Measurements from ENCODE around the gene C1RL. TPM values are rescaled to one million over a fixed set of nuclear protein-coding genes. Genes with fewer than 3 reads are reported as not detected.
A peak's percentile ranks its signal among the peaks of the same experiment; 100 is the strongest.

C1RL gene
- total and polyA plus RNA-seq, 7 donors, result 2.7 to 17.0 (median 14.6) TPM

- ATAC-seq, result no peak
- Histone ChIP-seq H3K9me3 (no peaks in the 10 kb centered on the region), H3K27me3 (ENCODE audit: insufficient read depth in 3 of 3, low read length in 2 of 3) (peaks cover 0 to 18% (median 2%) of the 10 kb centered on the region in 3 donors), H3K4me1 (peaks cover 3% of the 10 kb centered on the region), H3K36me3 (ENCODE audit: insufficient read depth in 1 of 2, low read depth in 1 of 2) (no peaks in the 10 kb centered on the region), H3K4me3 (no peak overlapping the region), H3K27ac (no peak overlapping the region)
- WGBS, 3 donors, result 77 to 82% (median 80%) methylated on average over 12 of the region's 12 CpGs
- no peak for DNase-seq
- no peak for TF ChIP-seq CTCF (IDR thresholded peaks at IDR 0.05)
- intact Hi-C loops (cut with DNase I), result no loop called here
Measured at GRCh38 chr12:7134396-7135166, 25.6 kb upstream of the C1RL start.

GRCh38 chr12:7131502-7131866, 22.5 kb upstream of the C1RL start:
- Histone ChIP-seq H3K9me3 (no peaks in the 10 kb centered on the region), H3K4me3 (no peak overlapping the region), H3K27ac (no peak overlapping the region), H3K27me3 (ENCODE audit: insufficient read depth in 3 of 3, low read length in 2 of 3) (peaks cover 0 to 31% (median 5%) of the 10 kb centered on the region in 3 donors), H3K36me3 (ENCODE audit: insufficient read depth in 1 of 2, low read depth in 1 of 2) (no peaks in the 10 kb centered on the region), H3K4me1 (peaks cover 8% of the 10 kb centered on the region)
- TF ChIP-seq CTCF (IDR thresholded peaks at IDR 0.05), result no peak
- ATAC-seq (no peak), DNase-seq (no peak)
- intact Hi-C loops (cut with DNase I), result no loop called here
- WGBS, 3 donors, result 38 to 65% (median 54%) methylated on average over 7 of the region's 7 CpGs

GRCh38 chr12:7130701-7131501, 21.9 kb upstream of the C1RL start:
- H3K27ac ChIP-seq, result no peak overlapping the region
- peak in 1 of 2 donors; percentile 33 for DNase-seq
- intact Hi-C loops (cut with DNase I), result no loop called here
- 6 to 7% (median 6%) methylated on average over 32 of the region's 32 CpGs for WGBS, 3 donors
- no peaks in the 10 kb centered on the region for H3K9me3 ChIP-seq
- TF ChIP-seq CTCF (IDR thresholded peaks at IDR 0.05), result no peak
- no peaks in the 10 kb centered on the region for H3K36me3 ChIP-seq (ENCODE audit: insufficient read depth in 1 of 2, low read depth in 1 of 2)
- H3K4me3 ChIP-seq, result peak overlapping the region; percentile 65
- H3K4me1 ChIP-seq, result peaks cover 8% of the 10 kb centered on the region
- peak; percentile 23 to 53 (median 38) for ATAC-seq
- H3K27me3 ChIP-seq (ENCODE audit: insufficient read depth in 3 of 3, low read length in 2 of 3), result peaks cover 0 to 31% (median 5%) of the 10 kb centered on the region in 3 donors

GRCh38 chr12:7129872-7130691, 21.1 kb upstream of the C1RL start, which contains the start of gene CLSTN3:
TSS of gene CLSTN3 (plus strand) at chr12:7130371. CDS start at chr12:7130649, 278 bp downstream.
- intact Hi-C loops (cut with DNase I), result no loop called here
- H3K36me3 ChIP-seq (ENCODE audit: insufficient read depth in 1 of 2, low read depth in 1 of 2), result no peaks in the 10 kb centered on the region
- H3K4me3 ChIP-seq, result peak within 1 kb of the TSS; percentile 65
- 0 to 1% (median 0%) methylated on average over 27 to 40 of the region's 40 CpGs for WGBS, 3 donors
- H3K27ac ChIP-seq, result peak within 1 kb of the TSS; percentile 3
- peak; percentile 81 to 87 for DNase-seq
- peaks cover 8% of the 10 kb centered on the region for H3K4me1 ChIP-seq
- peaks cover 0 to 31% (median 5%) of the 10 kb centered on the region in 3 donors for H3K27me3 ChIP-seq (ENCODE audit: insufficient read depth in 3 of 3, low read length in 2 of 3)
- no peaks in the 10 kb centered on the region for H3K9me3 ChIP-seq
- peak; percentile 62 to 81 (median 72) for ATAC-seq
- TF ChIP-seq CTCF (IDR thresholded peaks at IDR 0.05), result no peak
